WERI-Rb-1 (cell line): ENCODE data around the gene PTPRG.

Experiments used
- DNase-seq: peaks from one replicate; pipeline ENCODE4 v3.0.0-alpha.2; 2020
- H3K27ac ChIP-seq: fragments of 250-450 bp; sonication (Bioruptor Pico); 2 replicates; pipeline ENCODE4 v1.5.1; 2020; ENCODE audit warnings: mild to moderate bottlenecking, moderate library complexity
- H3K27me3 ChIP-seq: fragments of 250-450 bp; sonication (Bioruptor Pico); 2 replicates; pipeline ENCODE4 v1.5.1; 2021; ENCODE audit warnings: mild to moderate bottlenecking, low read depth, moderate library complexity; ENCODE audit not compliant: insufficient read depth, severe bottlenecking
- H3K36me3 ChIP-seq: fragments of 250-450 bp; sonication (Bioruptor Pico); 2 replicates; pipeline ENCODE4 v1.5.1; 2020; ENCODE audit warnings: mild to moderate bottlenecking, moderate library complexity
- H3K4me3 ChIP-seq: 2 replicates; pipeline ENCODE4 v1.5.1; 2011; ENCODE audit warnings: low read depth, mild to moderate bottlenecking, control low read depth, low read length
- H3K9me3 ChIP-seq: fragments of 250-450 bp; sonication (Bioruptor Pico); 2 replicates; pipeline ENCODE4 v1.5.1; 2021; ENCODE audit warnings: mild to moderate bottlenecking, moderate library complexity; ENCODE audit not compliant: severe bottlenecking
- CTCF ChIP-seq: IDR thresholded peaks from 2 replicates; pipeline ENCODE4 v1.5.1; 2011; ENCODE audit warnings: low read depth, mild to moderate bottlenecking, control low read depth, inconsistent platforms, low read length

PTPRG gene

GRCh38 chr3:61657689-61658088, 96.3 kb downstream of the PTPRG start:
- TF ChIP-seq CTCF, result no peak
- Histone ChIP-seq H3K27ac (no peak overlapping the region), H3K9me3 (no peaks in the 10 kb centered on the region), H3K27me3 (no peaks in the 10 kb centered on the region), H3K36me3 (peaks cover 6% of the 10 kb centered on the region; the same call in 1 of the 2 replicates), H3K4me3 (no peak overlapping the region)
- DNase-seq, result no peak

GRCh38 chr3:61662861-61663260, 101.5 kb downstream of the PTPRG start:
- TF ChIP-seq CTCF, result no peak
- no peaks in the 10 kb centered on the region for H3K9me3 ChIP-seq
- no peaks in the 10 kb centered on the region for H3K27me3 ChIP-seq
- no peak for DNase-seq
- no peak overlapping the region for H3K4me3 ChIP-seq
- no peak overlapping the region for H3K27ac ChIP-seq
- peaks cover 10% of the 10 kb centered on the region; the same call in 1 of the 2 replicates for H3K36me3 ChIP-seq

GRCh38 chr3:61663356-61664104, 102.2 kb downstream of the PTPRG start:
- DNase-seq, result no peak
- Histone ChIP-seq H3K27me3 (no peaks in the 10 kb centered on the region), H3K9me3 (no peaks in the 10 kb centered on the region), H3K4me3 (no peak overlapping the region), H3K27ac (no peak overlapping the region), H3K36me3 (peaks cover 10% of the 10 kb centered on the region; the same call in 1 of the 2 replicates)
- TF ChIP-seq CTCF, result no peak

- DNase-seq, result no peak
- H3K4me3 ChIP-seq, result no peak overlapping the region
- TF ChIP-seq CTCF, result no peak
- H3K9me3 ChIP-seq, result no peaks in the 10 kb centered on the region
- no peak overlapping the region for H3K27ac ChIP-seq
- H3K36me3 ChIP-seq, result peaks cover 10% of the 10 kb centered on the region; the same call in 1 of the 2 replicates
- no peaks in the 10 kb centered on the region for H3K27me3 ChIP-seq
Observed at GRCh38 chr3:61664105-61664482, 102.7 kb downstream of the PTPRG start.

- no peaks in the 10 kb centered on the region for H3K27me3 ChIP-seq
- H3K27ac ChIP-seq, result no peak overlapping the region
- no peaks in the 10 kb centered on the region for H3K9me3 ChIP-seq
- no peak overlapping the region for H3K4me3 ChIP-seq
- H3K36me3 ChIP-seq, result peaks cover 10% of the 10 kb centered on the region; the same call in 1 of the 2 replicates
- TF ChIP-seq CTCF, result no peak
- no peak for DNase-seq
Observed at GRCh38 chr3:61665121-61665520, 103.8 kb downstream of the PTPRG start.

GRCh38 chr3:61665987-61666386, 104.6 kb downstream of the PTPRG start:
- H3K27ac ChIP-seq, result peak overlapping the region; percentile 61
- no peaks in the 10 kb centered on the region for H3K27me3 ChIP-seq
- H3K4me3 ChIP-seq, result no peak overlapping the region
- no peak for DNase-seq
- no peaks in the 10 kb centered on the region for H3K9me3 ChIP-seq
- peaks cover 10% of the 10 kb centered on the region; the same call in 1 of the 2 replicates for H3K36me3 ChIP-seq
- no peak for TF ChIP-seq CTCF
